Activated CD4-positive, alpha-beta T cell treated with anti-CD3 and anti-CD28 coated beads for 4 hours (primary cell): ENCODE measurements around the gene ZGLP1.

Experiments
- DNase-seq, 2 donors: peaks; one replicate each; pipeline ENCODE4 v3.0.0-alpha.2; 2020

ZGLP1 gene

DNA sequence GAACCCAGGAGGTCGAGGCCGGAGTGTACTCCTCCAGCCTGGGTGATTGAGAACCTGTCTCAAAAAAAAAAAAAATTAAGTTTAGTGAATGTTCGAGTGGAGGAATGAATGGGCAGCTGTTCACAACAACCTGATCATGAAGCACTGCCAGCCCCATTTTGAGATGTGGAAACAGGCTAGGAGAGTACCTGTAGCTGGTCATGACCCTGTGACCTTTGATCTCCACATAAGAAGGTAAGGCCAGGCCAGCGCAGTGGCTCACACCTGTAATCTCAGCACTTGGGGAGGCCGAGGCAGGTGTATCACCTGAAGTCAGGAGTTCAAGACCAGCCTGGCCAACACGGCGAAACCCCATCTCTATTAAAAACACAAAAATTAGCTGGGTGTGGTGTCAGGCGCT lies 16.1 kb upstream of the ZGLP1 start:
- no peak for DNase-seq

DNA sequence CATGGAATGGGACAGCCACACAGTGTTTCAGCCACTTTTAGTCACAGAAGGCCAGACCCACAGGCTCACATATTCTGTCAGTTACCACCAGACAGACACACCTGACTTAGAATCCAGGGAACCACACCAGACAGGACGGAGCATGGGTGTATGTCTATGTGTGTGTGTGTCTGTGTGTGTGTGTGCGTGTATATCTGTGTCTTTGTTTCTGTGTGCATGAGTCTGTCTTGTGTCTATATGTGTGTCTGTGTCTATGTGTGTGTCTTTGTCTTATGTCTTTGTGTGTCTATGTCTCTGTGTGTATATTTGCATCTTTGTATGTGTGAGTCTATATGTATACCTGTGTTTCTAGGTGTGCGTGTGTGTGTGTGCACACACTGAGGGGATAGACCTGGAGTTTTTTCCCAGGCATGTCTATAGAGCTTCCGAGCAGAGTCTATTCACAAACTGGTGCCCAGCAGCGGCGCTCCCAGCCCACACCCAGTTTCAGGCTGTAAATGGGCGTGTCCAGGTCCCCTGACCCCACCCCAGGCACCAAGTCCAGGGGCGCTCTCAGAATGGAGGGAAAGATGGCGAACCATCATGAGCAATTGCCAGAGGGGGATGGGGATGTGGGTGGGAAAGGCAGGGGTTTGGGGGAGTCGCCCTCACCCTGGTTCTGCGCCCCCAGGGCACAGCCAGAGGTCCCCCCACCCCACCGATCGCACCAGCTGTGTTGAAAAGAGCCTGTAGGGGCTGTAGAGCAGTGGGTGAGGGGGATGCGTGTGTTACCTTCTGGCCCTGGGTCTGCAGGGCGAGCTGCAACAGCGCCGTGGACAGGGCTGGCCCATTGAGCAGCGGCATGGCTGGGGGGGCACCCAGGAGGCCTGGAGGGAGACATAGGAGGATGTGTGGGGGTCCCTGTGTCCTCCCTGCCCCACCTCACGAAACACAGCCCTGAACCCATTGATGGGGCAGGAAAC lies 12.5 kb upstream of the ZGLP1 start:
- no peak for DNase-seq

DNA sequence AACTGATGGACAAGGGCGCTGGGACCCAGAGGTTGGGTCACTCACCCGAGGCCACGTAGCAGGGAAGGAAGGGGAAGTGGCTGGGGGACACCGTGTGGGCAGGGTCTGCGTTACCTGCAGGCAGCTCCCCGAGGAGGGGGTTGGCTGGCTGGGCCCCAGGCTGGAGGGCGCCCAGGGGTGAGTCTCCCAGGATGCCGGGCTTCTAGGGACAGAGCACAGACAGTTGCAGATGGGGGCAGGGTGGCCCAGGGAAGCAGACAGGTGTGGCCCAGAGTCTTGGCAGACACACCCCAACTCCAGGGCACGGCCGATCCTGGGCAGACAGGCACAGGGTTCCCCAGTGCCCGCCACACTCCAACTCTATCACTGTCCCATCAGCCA lies 11.8 kb upstream of the ZGLP1 start:
- no peak for DNase-seq

DNA sequence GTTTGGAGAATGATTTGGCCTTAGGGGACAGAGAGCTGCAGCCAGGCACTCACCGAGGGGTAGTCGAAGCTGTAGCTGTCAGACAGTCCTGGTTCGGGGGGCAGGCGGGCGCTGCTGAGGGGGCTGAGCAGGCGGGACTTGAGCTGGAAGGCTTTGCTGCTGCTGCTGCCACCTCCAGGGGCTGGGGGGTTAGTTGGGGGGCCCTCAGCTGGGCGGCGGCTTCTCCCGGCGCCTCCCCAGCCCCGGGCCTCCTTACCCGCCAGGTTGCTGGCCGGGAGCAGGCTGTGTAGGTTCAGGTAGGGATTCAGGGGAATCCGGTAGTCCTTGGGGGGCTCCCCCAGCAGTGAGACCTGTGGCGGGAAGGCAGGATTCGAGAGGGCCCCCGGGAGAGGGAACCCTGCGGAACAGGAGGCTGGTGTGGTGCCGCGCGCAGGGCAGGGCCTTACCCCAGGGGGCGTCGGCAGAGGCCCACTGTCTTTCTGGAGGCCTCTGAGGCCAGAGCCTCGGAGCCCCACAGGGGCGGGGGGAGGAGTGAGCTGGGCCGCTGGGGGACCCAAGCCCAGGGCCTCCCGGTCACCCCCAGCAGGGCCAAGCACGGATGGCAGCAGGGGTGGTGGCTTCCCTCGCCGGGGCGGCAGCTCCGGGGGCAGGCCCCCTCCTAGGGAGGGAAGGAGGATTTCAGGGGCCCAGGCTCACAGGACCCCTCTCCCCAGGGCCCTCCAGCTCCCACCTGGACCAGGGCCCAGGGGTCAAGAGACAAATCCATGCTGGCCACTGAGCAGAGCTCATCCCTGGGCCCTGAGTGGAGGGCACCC lies 11.2 kb upstream of the ZGLP1 start:
- no peak for DNase-seq

DNA sequence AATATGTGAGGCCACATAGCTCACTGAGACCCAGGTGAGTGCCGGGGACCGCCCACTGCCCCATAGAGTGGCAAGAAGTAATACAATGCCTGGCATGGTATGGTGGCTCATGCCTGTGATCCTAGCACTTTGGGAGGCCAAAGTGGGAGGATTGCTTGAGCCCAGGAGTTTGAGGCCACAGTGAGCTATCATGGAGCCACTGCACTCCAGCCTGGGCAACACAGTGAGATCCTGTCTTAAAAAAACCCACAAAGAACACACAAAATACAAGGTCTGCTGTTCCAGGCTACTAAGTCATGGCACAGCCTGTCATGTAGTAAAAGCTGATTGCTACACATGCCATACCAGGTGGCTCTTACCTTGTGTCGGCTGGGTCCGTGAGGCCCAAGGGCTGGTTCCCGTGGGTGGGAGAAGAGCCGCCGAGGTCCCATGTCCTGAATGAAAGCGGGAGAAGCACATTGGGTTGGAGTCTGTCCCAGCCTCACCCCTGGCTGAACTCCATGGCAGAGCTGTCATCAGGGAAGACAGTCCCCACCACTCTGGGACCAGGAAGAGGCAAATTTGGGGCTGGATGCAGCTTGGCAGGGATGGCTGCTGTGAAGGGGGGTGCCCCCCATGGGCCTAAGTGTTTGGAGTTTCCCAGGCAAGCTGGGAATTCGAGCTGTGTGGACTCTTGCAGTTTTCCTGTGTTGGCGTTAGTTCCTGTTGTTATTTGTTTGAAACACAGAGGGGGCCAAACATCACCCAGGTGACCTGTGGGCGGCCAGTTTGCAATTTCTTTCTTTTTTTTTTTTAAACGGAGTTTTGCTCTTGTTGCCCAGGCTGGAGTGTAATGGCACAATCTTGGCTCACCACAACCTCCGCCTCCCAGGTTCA lies 9.4 kb upstream of the ZGLP1 start:
- no peak for DNase-seq

DNA sequence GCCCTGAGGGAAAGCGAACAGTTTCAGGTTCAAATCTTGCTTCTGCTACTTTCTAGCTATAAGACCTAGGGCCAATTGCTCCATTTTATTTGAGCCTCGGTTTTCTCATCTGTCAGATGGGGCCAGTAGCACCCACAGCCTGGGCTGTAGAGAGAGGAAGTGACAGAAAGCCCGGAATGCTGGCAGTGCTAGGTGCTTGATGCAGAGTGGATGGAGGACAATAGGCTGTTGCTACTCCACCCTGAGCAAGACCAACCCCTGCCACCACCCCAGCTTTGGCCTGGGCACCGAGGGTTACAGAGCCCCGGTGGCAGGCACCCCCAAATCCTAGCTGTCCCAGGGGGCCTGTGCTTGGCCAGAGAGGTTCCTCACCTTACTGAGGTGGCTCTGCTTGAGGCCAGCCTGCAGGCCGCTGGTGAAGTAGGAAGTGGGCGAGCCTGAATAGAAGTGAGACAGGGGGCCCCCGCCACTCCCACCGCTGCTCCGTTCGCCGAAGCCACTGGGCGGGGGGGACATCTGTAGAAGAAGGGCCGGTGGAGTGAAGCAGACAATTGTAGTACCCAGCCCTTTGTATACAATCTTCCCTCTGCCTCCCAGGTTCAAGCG lies 8.3 kb upstream of the ZGLP1 start:
- DNase-seq, result no peak

DNA sequence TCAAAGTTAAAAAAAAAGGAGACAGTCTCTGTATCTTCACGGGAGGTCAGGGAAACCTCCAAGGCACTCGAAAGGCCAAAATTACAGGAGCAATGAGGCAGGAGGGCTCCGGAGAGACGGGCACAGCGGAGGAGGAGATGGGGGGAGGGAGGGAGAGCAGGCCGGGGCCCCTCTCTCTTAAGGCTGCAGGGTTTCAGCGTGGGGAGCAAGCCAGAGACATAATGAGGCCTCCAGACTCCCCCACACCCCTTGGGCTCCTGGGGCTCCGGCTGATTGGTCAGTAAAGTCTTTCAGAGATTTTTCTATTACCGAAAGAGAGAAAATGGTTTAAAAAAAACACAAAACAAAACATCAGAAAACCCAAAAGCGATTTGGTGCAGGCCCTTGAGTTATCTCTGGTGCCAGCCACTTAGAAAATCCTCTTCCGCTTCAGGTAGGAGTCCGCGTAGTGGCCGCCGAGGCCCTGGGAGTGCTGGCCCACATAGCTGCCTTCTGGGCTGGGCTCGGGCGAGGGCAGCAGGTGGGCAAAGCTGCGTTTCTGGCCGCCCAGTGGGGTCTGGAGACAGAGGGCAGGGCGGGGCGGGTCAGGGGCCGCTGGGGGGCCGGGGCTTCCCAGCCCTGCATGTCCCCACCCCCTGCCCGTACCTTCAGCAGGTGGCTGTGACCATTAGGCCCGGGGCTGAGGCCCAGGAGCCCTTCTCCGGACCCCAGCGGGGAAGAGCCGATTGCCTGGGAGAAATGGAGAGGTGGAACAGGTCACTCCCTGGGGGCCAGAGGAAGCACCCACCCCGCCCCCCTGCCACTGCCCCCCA lies 7.6 kb upstream of the ZGLP1 start:
- DNase-seq, result no peak

DNA sequence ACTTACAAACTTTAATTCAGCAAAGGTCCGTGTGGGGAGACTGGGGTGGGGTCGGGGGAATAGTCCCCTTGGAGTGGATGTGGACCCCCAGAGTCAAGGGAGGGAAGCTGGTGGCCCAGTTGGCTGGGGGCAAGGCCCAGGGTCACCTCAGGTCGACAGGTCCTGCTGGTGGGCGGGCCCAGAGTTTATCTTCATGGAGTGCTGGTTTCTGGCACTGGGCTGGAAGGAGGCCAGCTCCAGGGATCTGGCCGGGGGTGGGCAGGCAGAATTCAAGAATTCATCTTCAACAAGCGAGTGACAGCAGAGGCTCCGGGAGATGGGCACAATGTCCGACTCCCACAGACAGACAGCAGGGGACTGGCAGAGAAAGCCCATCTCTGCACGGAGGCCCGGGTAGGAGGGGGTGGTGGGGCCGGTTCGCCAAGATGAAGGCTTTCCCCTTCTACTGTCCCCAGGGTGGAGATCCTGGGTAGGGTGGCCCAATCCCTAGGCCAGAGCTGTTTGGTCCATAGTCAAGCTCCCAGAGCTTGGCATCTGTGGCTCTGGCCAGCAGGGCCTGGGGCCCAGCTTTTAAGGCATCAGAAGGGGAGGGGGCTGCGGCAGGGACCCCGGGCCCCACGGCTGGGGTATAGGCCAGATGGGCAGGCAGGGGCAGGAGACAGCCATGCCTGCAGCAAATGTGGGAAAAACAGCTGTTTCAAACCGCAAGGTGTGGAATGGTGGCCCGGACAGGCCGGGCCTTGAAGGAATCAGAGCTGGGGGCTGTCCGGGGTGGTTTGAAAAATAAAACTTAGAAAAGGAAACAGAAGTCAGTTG lies 6.8 kb upstream of the ZGLP1 start:
- no peak for DNase-seq

DNA sequence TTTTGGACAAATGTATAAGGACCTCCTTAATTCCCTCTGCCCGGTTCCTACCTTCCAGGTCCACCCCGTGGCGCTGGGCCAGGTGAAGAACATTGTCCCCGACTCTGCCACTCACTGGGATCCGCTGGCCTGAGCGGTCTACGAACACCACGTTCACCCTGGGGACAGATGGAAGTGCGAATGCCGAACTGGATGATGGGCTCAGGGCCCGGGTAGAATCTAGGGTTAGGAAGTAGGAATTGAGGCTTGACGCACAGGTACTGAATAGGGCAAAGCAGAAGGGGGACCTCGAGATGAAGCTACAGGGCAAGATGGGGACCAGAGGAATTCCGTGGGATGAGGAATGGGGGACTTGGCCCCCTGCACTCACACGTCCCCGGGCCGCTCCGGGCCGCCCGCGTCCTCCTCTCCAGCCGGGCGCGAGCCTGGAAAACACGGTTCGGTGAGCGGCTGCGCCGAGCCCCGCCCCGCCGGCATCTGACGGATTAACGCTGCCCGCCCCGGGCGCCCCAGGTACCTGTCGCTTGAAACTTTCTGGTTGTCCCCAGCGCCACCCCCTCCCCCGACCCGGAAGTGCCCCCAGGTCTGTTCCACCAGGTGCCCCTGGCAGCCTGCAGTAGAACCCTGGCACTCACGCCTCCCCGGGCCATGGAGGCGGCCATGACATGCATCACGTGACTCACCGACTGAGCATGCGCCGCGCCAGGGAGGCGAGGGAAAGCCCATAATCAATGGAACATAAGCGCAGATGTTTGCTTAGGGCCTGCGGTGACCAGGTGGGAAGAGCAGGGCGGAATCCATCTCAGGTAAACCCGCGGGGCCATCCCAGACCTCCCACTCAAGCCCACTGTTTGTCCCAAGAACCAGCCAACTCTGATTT lies 6.0 kb upstream of the ZGLP1 start, which contains the start of gene FDX2:
TSS of gene FDX2 (minus strand) at position 681 of the 880 bp plus-strand sequence. CDS start at position 662, 19 bp downstream.
- peak; percentile 92 to 95 for DNase-seq

DNA sequence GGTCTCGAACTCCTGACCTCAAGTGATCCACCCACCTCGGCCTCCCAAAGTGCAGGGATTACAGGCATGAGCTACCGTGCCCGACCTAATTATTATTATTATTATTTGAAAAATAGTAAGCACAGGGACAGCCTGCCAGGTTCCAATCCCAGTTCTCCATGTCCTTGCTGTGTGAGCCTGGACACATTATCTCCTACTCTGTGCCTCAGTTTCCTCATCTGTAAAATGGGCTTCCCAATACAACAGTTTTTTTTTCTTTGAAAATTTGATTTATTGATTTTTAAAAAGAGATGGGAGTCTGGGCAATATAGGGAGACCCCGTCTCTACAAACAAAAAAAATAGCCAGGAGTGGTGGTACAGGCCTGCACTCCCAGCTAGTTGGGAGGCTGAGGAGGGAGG lies 3.3 kb downstream of the ZGLP1 start:
- no peak for DNase-seq

DNA sequence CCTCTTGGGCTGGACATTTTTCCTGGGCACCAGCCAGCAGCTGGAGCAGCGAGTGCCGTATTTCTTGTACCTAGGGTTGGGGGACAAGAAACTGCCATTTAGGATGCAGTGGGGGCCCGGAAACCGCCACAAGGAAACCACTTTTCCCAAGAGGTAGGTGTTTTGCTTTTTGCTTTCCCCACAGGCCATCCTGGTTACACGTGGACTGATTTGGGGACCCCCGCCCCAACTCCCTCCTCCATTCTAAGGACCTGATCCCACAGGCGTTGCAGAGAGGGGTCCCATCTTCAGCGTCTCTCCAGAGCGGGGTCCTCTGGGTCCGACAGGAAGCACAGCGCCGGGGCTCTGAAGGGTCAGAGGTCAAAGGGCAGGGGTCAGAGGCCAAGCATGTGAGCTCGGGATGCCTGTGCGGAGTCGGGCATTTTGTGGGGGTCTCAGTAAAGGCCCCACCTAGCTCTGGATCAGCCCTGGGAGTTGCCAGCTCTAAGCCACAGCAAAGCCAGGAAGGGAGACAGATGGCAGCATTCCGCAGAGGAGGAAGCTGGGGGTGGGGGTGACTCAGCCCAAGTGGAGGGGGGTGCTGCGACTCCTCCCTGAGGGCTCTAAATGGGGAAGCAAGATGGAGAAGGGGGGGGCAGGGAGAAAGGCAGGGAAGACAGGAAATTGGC lies 4.3 kb downstream of the ZGLP1 start:
- no peak for DNase-seq

DNA sequence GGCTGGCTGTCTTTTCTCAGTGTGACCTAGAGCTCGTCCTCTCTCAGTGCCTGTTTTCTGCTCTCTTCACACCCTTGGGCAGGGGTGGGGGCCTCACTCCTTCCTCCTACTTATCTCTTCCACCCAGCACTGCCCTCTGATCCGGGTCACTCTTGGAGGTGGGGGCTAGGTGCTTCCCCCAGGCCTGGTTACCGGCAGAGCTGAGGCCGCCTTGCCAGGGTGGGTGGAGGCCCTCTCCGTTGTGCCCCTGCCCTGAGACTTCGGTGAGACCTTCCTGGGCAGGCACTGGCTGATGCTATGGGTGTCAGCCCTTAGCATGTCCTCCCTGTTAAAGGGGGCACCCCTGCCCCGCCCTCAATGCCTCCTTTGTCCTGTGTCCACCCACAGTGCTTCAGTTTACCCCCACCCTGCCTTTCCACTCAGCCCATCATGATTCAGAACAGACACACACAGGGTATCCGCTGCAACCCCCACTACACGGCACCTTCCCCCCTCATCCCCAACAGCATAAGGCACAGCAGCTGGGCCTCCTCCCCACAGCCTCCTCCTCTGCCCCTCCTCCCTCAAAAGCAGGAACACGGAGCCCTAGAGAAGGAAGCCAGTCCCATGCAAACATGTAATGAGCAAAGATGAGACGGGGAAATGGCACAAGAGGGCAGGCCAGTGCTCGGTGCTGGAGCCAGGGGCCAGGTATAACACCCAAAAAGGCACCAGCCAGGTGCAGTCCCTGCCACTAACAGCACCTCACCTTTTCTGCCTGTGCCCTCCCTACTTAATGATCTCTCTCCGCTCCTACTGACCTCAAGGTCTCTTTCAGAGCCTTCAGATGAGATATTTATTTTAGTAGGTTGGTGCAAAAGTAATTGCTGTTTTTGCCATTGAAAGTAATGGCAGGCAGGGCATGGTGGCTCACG lies 9.8 kb downstream of the ZGLP1 start:
- DNase-seq, result no peak

DNA sequence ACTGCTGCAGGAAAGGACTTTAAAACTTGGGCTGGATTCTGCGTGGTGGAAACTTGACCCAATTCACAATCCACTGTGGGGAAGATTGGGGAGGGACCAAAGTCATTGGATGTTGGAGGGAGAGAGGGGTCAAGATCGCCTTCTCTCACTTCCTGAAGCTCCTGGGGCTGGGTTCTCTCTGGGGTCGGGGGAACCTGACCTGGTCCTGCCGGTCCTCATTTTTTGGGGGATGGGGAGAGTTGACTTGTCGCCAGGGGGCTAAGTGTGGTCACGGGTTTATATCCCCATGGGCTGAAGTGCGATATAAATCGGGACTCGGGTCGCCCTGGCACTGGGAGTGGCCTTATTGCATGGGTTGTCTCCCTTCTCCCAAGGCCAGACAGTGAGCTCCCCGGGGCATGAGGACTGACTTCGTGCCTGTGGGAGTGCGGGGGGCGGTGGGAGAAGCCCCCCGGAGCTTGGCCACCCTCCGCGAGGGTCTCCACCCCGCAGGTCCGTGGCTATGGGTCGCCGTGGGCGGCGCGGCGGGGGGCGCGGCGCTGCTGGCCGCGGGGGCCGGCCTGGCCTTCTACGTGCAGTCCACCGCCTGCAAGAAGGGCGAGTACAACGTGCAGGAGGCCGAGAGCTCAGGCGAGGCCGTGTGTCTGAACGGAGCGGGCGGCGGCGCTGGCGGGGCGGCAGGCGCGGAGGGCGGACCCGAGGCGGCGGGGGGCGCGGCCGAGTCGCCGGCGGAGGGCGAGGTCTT lies 13.6 kb downstream of the ZGLP1 start:
- no peak for DNase-seq

DNA sequence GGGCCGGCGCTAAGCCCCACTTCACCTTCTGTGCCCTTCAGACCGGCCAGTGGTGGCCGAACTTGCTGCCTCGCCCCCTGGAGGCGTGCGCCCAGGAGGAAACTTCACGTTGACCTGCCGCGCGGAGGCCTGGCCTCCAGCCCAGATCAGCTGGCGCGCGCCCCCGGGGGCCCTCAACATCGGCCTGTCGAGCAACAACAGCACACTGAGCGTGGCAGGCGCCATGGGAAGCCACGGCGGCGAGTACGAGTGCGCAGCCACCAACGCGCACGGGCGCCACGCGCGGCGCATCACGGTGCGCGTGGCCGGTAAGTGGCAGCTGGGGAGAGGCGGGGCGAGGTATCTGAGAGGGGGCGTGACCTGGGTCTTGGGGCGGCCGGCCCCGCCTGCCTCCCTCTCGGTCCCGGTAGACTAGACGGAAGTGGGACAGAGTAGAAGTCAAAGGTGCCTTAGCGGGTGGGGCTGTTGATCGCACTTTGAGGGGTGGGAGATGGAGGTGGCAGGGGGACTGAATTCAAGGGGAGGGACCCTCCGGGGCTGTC lies 14.2 kb downstream of the ZGLP1 start:
- peak; percentile 65 to 68 for DNase-seq

DNA sequence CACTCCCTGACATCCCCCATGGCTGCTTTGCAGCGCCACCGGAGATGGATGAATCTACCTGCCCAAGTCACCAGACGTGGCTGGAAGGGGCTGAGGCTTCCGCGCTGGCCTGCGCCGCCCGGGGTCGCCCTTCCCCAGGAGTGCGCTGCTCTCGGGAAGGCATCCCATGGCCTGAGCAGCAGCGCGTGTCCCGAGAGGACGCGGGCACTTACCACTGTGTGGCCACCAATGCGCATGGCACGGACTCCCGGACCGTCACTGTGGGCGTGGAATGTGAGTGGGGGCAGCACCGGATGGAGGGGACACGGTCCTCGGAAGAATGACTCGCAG lies 15.3 kb downstream of the ZGLP1 start:
- DNase-seq, result no peak

DNA sequence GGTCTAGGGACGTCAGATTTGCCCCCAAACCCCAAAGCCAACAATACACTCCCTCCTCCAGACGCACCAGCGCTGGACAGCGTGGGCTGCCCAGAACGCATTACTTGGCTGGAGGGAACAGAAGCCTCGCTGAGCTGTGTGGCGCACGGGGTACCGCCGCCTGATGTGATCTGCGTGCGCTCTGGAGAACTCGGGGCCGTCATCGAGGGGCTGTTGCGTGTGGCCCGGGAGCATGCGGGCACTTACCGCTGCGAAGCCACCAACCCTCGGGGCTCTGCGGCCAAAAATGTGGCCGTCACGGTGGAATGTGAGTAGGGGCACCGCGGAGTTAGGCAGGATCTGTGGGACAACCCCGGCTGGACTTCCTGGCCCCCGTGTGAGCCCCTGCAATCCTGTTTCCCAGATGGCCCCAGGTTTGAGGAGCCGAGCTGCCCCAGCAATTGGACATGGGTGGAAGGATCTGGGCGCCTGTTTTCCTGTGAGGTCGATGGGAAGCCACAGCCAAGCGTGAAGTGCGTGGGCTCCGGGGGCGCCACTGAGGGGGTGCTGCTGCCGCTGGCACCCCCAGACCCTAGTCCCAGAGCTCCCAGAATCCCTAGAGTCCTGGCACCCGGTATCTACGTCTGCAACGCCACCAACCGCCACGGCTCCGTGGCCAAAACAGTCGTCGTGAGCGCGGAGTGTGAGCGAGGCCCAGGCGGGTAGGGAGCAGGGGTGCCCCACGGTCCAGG lies 15.8 kb downstream of the ZGLP1 start:
- no peak for DNase-seq
